PC-9 (cell line): ENCODE measurements around the gene SOAT2. TPM values are rescaled to one million over a fixed set of nuclear protein-coding genes. Genes with fewer than 3 reads are reported as not detected.

Experiments
- BruUV-seq: library from RNA; stranded (reverse); fragments of 400-500 nt; replicated peaks from 2 replicates; lab custom pipeline; 2021; lab: Mats Ljungman, UMichigan
- CTCF ChIA-PET: fragments of 300-600 bp; sonication (Branson Sonifier 250); formaldehyde crosslinking; loops from one replicate; lab custom pipeline; 2022; ENCODE audit warnings: antibody characterized with exemption; lab: Charles Lee
- POLR2A ChIA-PET: fragments of 300-600 bp; sonication (Branson Sonifier 250); formaldehyde crosslinking; loops from one replicate; lab custom pipeline; 2022; ENCODE audit warnings: antibody characterized with exemption; ENCODE audit not compliant: unreplicated experiment; lab: Charles Lee
- DNase-seq, 2 experiments: peaks; one replicate each; pipeline versions ENCODE4 v3.0.0 to v3.0.0-alpha.2; 2015 to 2022; ENCODE audit warnings: mixed read lengths in 1 of 2
- H2AFZ ChIP-seq: fragments of 200-600 bp; sonication (generic); 2 replicates; pipeline ENCODE4 v1.8.1; 2017; ENCODE audit warnings: antibody characterized with exemption
- H3F3A ChIP-seq: fragments of 200-600 bp; sonication (generic); 2 replicates; pipeline ENCODE4 v1.8.1; 2017; ENCODE audit warnings: antibody characterized with exemption, mild to moderate bottlenecking, low read depth; ENCODE audit not compliant: insufficient read depth
- H3K27ac ChIP-seq: fragments of 200-600 bp; sonication (generic); 2 replicates; pipeline ENCODE4 v1.6.1; 2016; ENCODE audit warnings: mixed run types
- H3K27me3 ChIP-seq: fragments of 200-600 bp; sonication (generic); 2 replicates; pipeline ENCODE4 v1.6.1; 2016; ENCODE audit warnings: low read depth, mixed run types; ENCODE audit not compliant: insufficient read depth
- H3K36me3 ChIP-seq: fragments of 200-600 bp; sonication (generic); 2 replicates; pipeline ENCODE4 v1.6.1; 2016; ENCODE audit warnings: low read depth, mixed run types
- H3K4me1 ChIP-seq: fragments of 200-600 bp; sonication (generic); replicated peaks from 2 replicates; pipeline ENCODE4 v1.6.1; 2016; ENCODE audit warnings: mixed run types; ENCODE audit not compliant: insufficient read depth
- H3K4me2 ChIP-seq: fragments of 200-600 bp; sonication (generic); 2 replicates; pipeline ENCODE4 v1.6.1; 2017; ENCODE audit warnings: mixed run types
- H3K4me3 ChIP-seq: fragments of 200-600 bp; sonication (generic); 2 replicates; pipeline ENCODE4 v1.6.1; 2016; ENCODE audit warnings: mixed run types
- H3K79me2 ChIP-seq: fragments of 200-600 bp; sonication (generic); 2 replicates; pipeline ENCODE4 v1.6.1; 2017; ENCODE audit warnings: low read depth, mixed run types
- H3K9me2 ChIP-seq: fragments of 200-600 bp; sonication (generic); 2 replicates; pipeline ENCODE4 v1.8.1; 2017; ENCODE audit warnings: mild to moderate bottlenecking; ENCODE audit not compliant: insufficient read depth
- H3K9me3 ChIP-seq: fragments of 200-600 bp; sonication (generic); 2 replicates; pipeline ENCODE4 v1.8.1; 2016; ENCODE audit warnings: low read depth; ENCODE audit not compliant: insufficient read depth
- H4K20me1 ChIP-seq: fragments of 200-600 bp; sonication (generic); 2 replicates; pipeline ENCODE4 v1.8.1; 2017; ENCODE audit not compliant: insufficient read depth
- CTCF ChIP-seq: fragments of 200-600 bp; sonication (generic); conservative IDR thresholded peaks from 2 replicates; pipeline ENCODE4 v1.6.1; 2017; ENCODE audit warnings: mixed run types, antibody characterized with exemption, mild to moderate bottlenecking, moderate library complexity
- EZH2 ChIP-seq: fragments of 200-600 bp; sonication (generic); IDR thresholded peaks from 2 replicates; pipeline ENCODE4 v1.8.0; 2017; ENCODE audit warnings: antibody characterized with exemption, low read depth
- intact Hi-C: fragments of 100-400 bp; cut with micrococcal nuclease; formaldehyde crosslinking; loops from one replicate; pipeline ENCODE4 v1.10.0; 2022; ENCODE audit not compliant: unreplicated experiment
- total RNA-seq: library from RNA; stranded (reverse); gene quantifications from 2 replicates; pipeline ENCODE4 v1.2.3, GENCODE V29; 2021

Gene SOAT2
- total RNA-seq, 1 experiment from 2014 or later, result 0.79 TPM

- Histone ChIP-seq H3K79me2 (no peaks in the 10 kb centered on the region), H3K36me3 (no peaks in the 10 kb centered on the region), H4K20me1 (no peaks in the 10 kb centered on the region), H3K4me3 (no peak overlapping the region), H3K9me2 (no peaks in the 10 kb centered on the region), H2AFZ (no peak overlapping the region), H3K4me1 (no peaks in the 10 kb centered on the region), H3K27ac (no peak overlapping the region), H3F3A (no peaks in the 10 kb centered on the region), H3K4me2 (no peak overlapping the region), H3K27me3 (no peaks in the 10 kb centered on the region), H3K9me3 (no peaks in the 10 kb centered on the region)
- ChIA-PET POLR2A (no interaction called here), CTCF (interaction anchor here (0.5 kb wide), 1 partner anchor 132 kb away, joined by 5 read pairs; no protein-coding TSS in a partner anchor)
- no peak for DNase-seq
- TF ChIP-seq CTCF, result no peak
- TF ChIP-seq EZH2, result no peak
- no TSS peak for BruUV-seq
- intact Hi-C loops, result no loop called here
These were observed 12.8 kb downstream of the SOAT2 start for GRCh38 chr12:53115891-53116648.

GRCh38 chr12:53118751-53119300 lies 15.5 kb downstream of the SOAT2 start:
- Histone ChIP-seq H3K4me3 (no peak overlapping the region), H3K79me2 (no peaks in the 10 kb centered on the region), H3K9me3 (no peaks in the 10 kb centered on the region), H3K4me1 (no peaks in the 10 kb centered on the region), H2AFZ (no peak overlapping the region), H3F3A (no peaks in the 10 kb centered on the region), H3K9me2 (no peaks in the 10 kb centered on the region), H3K36me3 (no peaks in the 10 kb centered on the region), H3K27me3 (no peaks in the 10 kb centered on the region), H4K20me1 (no peaks in the 10 kb centered on the region), H3K27ac (no peak overlapping the region), H3K4me2 (no peak overlapping the region)
- TF ChIP-seq EZH2 (no peak), CTCF (no peak)
- intact Hi-C loops, result no loop called here
- CTCF ChIA-PET, result no interaction called here
- no peak for DNase-seq
- POLR2A ChIA-PET, result interaction anchor here (0.6 kb wide), 1 partner anchor 40 kb away, joined by 7 read pairs; the partner anchor contains the start of gene SPRYD3
- BruUV-seq, result no TSS peak

- BruUV-seq, result no TSS peak
- H3K79me2 ChIP-seq, result no peaks in the 10 kb centered on the region
- no peaks in the 10 kb centered on the region for H3K9me2 ChIP-seq
- intact Hi-C loops, result no loop called here
- no peaks in the 10 kb centered on the region for H4K20me1 ChIP-seq
- H3K36me3 ChIP-seq, result no peaks in the 10 kb centered on the region
- H3K4me3 ChIP-seq, result no peak overlapping the region
- TF ChIP-seq EZH2, result no peak
- no peak for TF ChIP-seq CTCF
- DNase-seq, result no peak
- H3K27ac ChIP-seq, result no peak overlapping the region
- POLR2A ChIA-PET, result interaction anchor here (0.7 kb wide), 2 partner anchors 16 to 380 kb away, joined by 4 to 21 read pairs; partner anchors contain the start of gene TARBP2
- CTCF ChIA-PET, result no interaction called here
- H2AFZ ChIP-seq, result no peak overlapping the region
- H3F3A ChIP-seq, result no peaks in the 10 kb centered on the region; the same call in 1 of the 2 replicates
- no peaks in the 10 kb centered on the region for H3K9me3 ChIP-seq
- H3K4me1 ChIP-seq, result no peaks in the 10 kb centered on the region
- H3K4me2 ChIP-seq, result no peak overlapping the region
- no peaks in the 10 kb centered on the region for H3K27me3 ChIP-seq
These were observed 17.6 kb downstream of the SOAT2 start for GRCh38 chr12:53120685-53121525.
